ENCODE results near the gene FOXO3. TPM values are rescaled to one million over a fixed set of nuclear protein-coding genes. Genes with fewer than 3 reads are reported as not detected.

Gene FOXO3
- total and polyA plus RNA-seq, 2 of the 13 experiments (the other 11 are each of a cell fraction or from before 2014, with no cell fraction given): 16.0 to 22.5 TPM

- peaks cover 42% of the 10 kb centered on the region for H4K20me1 ChIP-seq (ENCODE audit: insufficient read depth, low read length)
- peaks cover 39% of the 10 kb centered on the region for H3K4me1 ChIP-seq (ENCODE audit: insufficient read depth, low read length)
- no TSS peak for BruUV-seq (replicated peaks)
- TF ChIP-seq RBM22 (optimal IDR thresholded peaks at IDR 0.05; ENCODE audit: low read length) (peak; percentile 56), GTF2F1 (IDR thresholded peaks at IDR 0.05; ENCODE audit: low read length) (no peak)
- WGBS (ENCODE audit: low lambda C conversion rate): 94% methylated on average over 3 of the region's 3 CpGs
- no peak overlapping the region for H2AFZ ChIP-seq (ENCODE audit: low read length)
- no peak for FAIRE-seq
- in situ Hi-C loops (cut with HindIII; ENCODE audit: extremely low pct_ligation_motif_present, low pct_unique_long_range_greater_than_20kb) (no loop called here), intact Hi-C loops (cut with micrococcal nuclease; ENCODE audit: unreplicated experiment) (no loop called here)
- H3K27ac ChIP-seq (ENCODE audit: extremely low read length, insufficient read depth, low read length): no peak overlapping the region
- CTCF ChIA-PET (ENCODE audit: low intra/inter-chr PET ratio, low total read pairs): no interaction called here
- 0 out of 5 replicates have a peak, but pooled peaks cover 0 to 1% of the 10 kb centered on the region in 2 experiments for H3K36me3 ChIP-seq (replicated peaks in 1 of 2; ENCODE audit: control insufficient read depth in 1 of 2, insufficient read depth in 2 of 2, low read length in 2 of 2)
- no peak for DNase-seq (ENCODE audit: low spot score)
- POLR2A ChIA-PET: no interaction called here
- H3K9me3 ChIP-seq (ENCODE audit: low read length): no peaks in the 10 kb centered on the region; the same call in 1 of the 2 replicates
- H3K27me3 ChIP-seq (ENCODE audit: control insufficient read depth in 1 of 2, insufficient read depth in 2 of 2, low read length in 2 of 2): no peaks in the 10 kb centered on the region
- H3K4me2 ChIP-seq (ENCODE audit: low read depth, low read length): no peak overlapping the region
- no peak for ATAC-seq
- H3K9ac ChIP-seq (ENCODE audit: insufficient read depth, low read depth, low read length): no peak overlapping the region
- no peak overlapping the region for H3K4me3 ChIP-seq (replicated peaks in 1 of 3; ENCODE audit: insufficient read depth in 1 of 3, low read depth in 2 of 3, low read length in 3 of 3)
- H3K79me2 ChIP-seq (ENCODE audit: insufficient read depth, low read length): peaks cover 85% of the 10 kb centered on the region
These were observed 45.6 kb downstream of the FOXO3 start for GRCh38 chr6:108606250-108606690.

- no peak for DNase-seq (ENCODE audit: low spot score)
- H3K27me3 ChIP-seq (ENCODE audit: control insufficient read depth in 1 of 2, insufficient read depth in 2 of 2, low read length in 2 of 2): no peaks in the 10 kb centered on the region
- no peak for ATAC-seq
- peaks cover 3% of the 10 kb centered on the region; the same call in 1 of the 2 replicates for H3K9me3 ChIP-seq (ENCODE audit: low read length)
- peaks cover 85% of the 10 kb centered on the region for H3K79me2 ChIP-seq (ENCODE audit: insufficient read depth, low read length)
- no peak overlapping the region for H2AFZ ChIP-seq (ENCODE audit: low read length)
- no peak overlapping the region for H3K9ac ChIP-seq (ENCODE audit: insufficient read depth, low read depth, low read length)
- intact Hi-C loops (cut with micrococcal nuclease; ENCODE audit: unreplicated experiment): no loop called here
- in situ Hi-C loops (cut with HindIII; ENCODE audit: extremely low pct_ligation_motif_present, low pct_unique_long_range_greater_than_20kb): no loop called here
- peaks cover 41% of the 10 kb centered on the region for H4K20me1 ChIP-seq (ENCODE audit: insufficient read depth, low read length)
- no peak overlapping the region for H3K4me2 ChIP-seq (ENCODE audit: low read depth, low read length)
- no peak for FAIRE-seq
- H3K4me1 ChIP-seq (ENCODE audit: insufficient read depth, low read length): peaks cover 39% of the 10 kb centered on the region
- TF ChIP-seq ZNF205 (CRISPR knock-in tag; IDR thresholded peaks at IDR 0.05): no peak
- no peak for TF ChIP-seq KDM2A (CRISPR knock-in tag; IDR thresholded peaks at IDR 0.05; ENCODE audit: borderline replicate concordance, low read depth)
- no peak for TF ChIP-seq KLF6 (CRISPR knock-in tag; IDR thresholded peaks at IDR 0.05)
- no peak for TF ChIP-seq ZNF644 (CRISPR knock-in tag; IDR thresholded peaks at IDR 0.05; ENCODE audit: low read depth)
- TF ChIP-seq ZNF772 (CRISPR knock-in tag; IDR thresholded peaks at IDR 0.05): no peak
- TF ChIP-seq PBX2 (CRISPR knock-in tag; IDR thresholded peaks at IDR 0.05): no peak
- no peak for TF ChIP-seq MEIS2 (CRISPR knock-in tag; IDR thresholded peaks at IDR 0.05)
- TF ChIP-seq PHF20 (CRISPR knock-in tag; IDR thresholded peaks at IDR 0.05): no peak
- 90% methylated on average over 7 of the region's 7 CpGs for WGBS (ENCODE audit: low lambda C conversion rate)
- no peak overlapping the region for H3K27ac ChIP-seq (ENCODE audit: extremely low read length, insufficient read depth, low read length)
- ChIA-PET CTCF (ENCODE audit: low intra/inter-chr PET ratio, low total read pairs) (no interaction called here), POLR2A (interaction anchor here (0.9 kb wide), 1 partner anchor 49 kb away, joined by 3 read pairs; no protein-coding TSS in a partner anchor)
- H3K4me3 ChIP-seq (replicated peaks in 1 of 3; ENCODE audit: insufficient read depth in 1 of 3, low read depth in 2 of 3, low read length in 3 of 3): no peak overlapping the region
- 0 out of 5 replicates have a peak, but pooled peaks cover 0 to 6% of the 10 kb centered on the region in 2 experiments for H3K36me3 ChIP-seq (replicated peaks in 1 of 2; ENCODE audit: control insufficient read depth in 1 of 2, insufficient read depth in 2 of 2, low read length in 2 of 2)
- BruUV-seq (replicated peaks): no TSS peak
These were observed 47.9 kb downstream of the FOXO3 start for GRCh38 chr6:108608453-108609275.
